Measurements from ENCODE around the gene GTF2IRD1.
"Not testable (repeated sequence)": the region's sequence is repeated elsewhere in the genome, so short reads cannot be mapped to it uniquely, and the experiment has no call there.

Gene GTF2IRD1

GRCh38 chr7:74509453-74509852, 55.7 kb downstream of the GTF2IRD1 start:
- not testable (repeated sequence) for H3K27me3 ChIP-seq (ENCODE audit: control insufficient read depth in 1 of 2, insufficient read depth in 2 of 2, low read length in 2 of 2); H3K9ac ChIP-seq (ENCODE audit: low read depth in 1 of 2, low read length in 2 of 2); H3K4me1 ChIP-seq (ENCODE audit: control insufficient read depth in 1 of 2, insufficient read depth in 2 of 2, low read length in 2 of 2); H3K4me3 ChIP-seq (ENCODE audit: low read depth in 1 of 2, low read length in 2 of 2); H3K27ac ChIP-seq (ENCODE audit: low read depth, low read length); H3K9me3 ChIP-seq (ENCODE audit: control insufficient read depth in 1 of 2, low read length in 2 of 2)
- peaks cover 3 to 18% of the 10 kb centered on the region in 2 donors for H3K36me3 ChIP-seq (ENCODE audit: control insufficient read depth in 1 of 2, insufficient read depth in 2 of 2, low read length in 2 of 2)

- no peak overlapping the region for H3K4me3 ChIP-seq (ENCODE audit: low read depth in 1 of 2, low read length in 2 of 2)
- peaks cover 10 to 30% of the 10 kb centered on the region in 2 donors for H3K36me3 ChIP-seq (ENCODE audit: control insufficient read depth in 1 of 2, insufficient read depth in 2 of 2, low read length in 2 of 2)
- H3K27ac ChIP-seq (ENCODE audit: low read depth, low read length) = no peak overlapping the region
- no peaks in the 10 kb centered on the region for H3K27me3 ChIP-seq (ENCODE audit: control insufficient read depth in 1 of 2, insufficient read depth in 2 of 2, low read length in 2 of 2)
- no peaks in the 10 kb centered on the region for H3K9me3 ChIP-seq (ENCODE audit: control insufficient read depth in 1 of 2, low read length in 2 of 2)
- no peak overlapping the region for H3K9ac ChIP-seq (ENCODE audit: low read depth in 1 of 2, low read length in 2 of 2)
- H3K4me1 ChIP-seq (ENCODE audit: control insufficient read depth in 1 of 2, insufficient read depth in 2 of 2, low read length in 2 of 2) = no peaks in the 10 kb centered on the region
Measured at GRCh38 chr7:74511345-74511744, 57.6 kb downstream of the GTF2IRD1 start.

- H3K36me3 ChIP-seq (ENCODE audit: control insufficient read depth in 1 of 2, insufficient read depth in 2 of 2, low read length in 2 of 2) = peaks cover 11 to 33% of the 10 kb centered on the region in 2 donors
- H3K27me3 ChIP-seq (ENCODE audit: control insufficient read depth in 1 of 2, insufficient read depth in 2 of 2, low read length in 2 of 2) = no peaks in the 10 kb centered on the region
- H3K27ac ChIP-seq (ENCODE audit: low read depth, low read length) = no peak overlapping the region
- H3K4me1 ChIP-seq (ENCODE audit: control insufficient read depth in 1 of 2, insufficient read depth in 2 of 2, low read length in 2 of 2) = no peaks in the 10 kb centered on the region
- no peaks in the 10 kb centered on the region for H3K9me3 ChIP-seq (ENCODE audit: control insufficient read depth in 1 of 2, low read length in 2 of 2)
- no peak overlapping the region for H3K4me3 ChIP-seq (ENCODE audit: low read depth in 1 of 2, low read length in 2 of 2)
- H3K9ac ChIP-seq (ENCODE audit: low read depth in 1 of 2, low read length in 2 of 2) = no peak overlapping the region
Measured at GRCh38 chr7:74512762-74513161, 59.1 kb downstream of the GTF2IRD1 start.

GRCh38 chr7:74514131-74514591, 60.5 kb downstream of the GTF2IRD1 start:
- Histone ChIP-seq H3K4me3 (ENCODE audit: low read depth in 1 of 2, low read length in 2 of 2) (no peak overlapping the region), H3K27ac (ENCODE audit: low read depth, low read length) (no peak overlapping the region), H3K36me3 (ENCODE audit: control insufficient read depth in 1 of 2, insufficient read depth in 2 of 2, low read length in 2 of 2) (peaks cover 11 to 36% of the 10 kb centered on the region in 2 donors), H3K27me3 (ENCODE audit: control insufficient read depth in 1 of 2, insufficient read depth in 2 of 2, low read length in 2 of 2) (no peaks in the 10 kb centered on the region), H3K9ac (ENCODE audit: low read depth in 1 of 2, low read length in 2 of 2) (no peak overlapping the region), H3K9me3 (ENCODE audit: control insufficient read depth in 1 of 2, low read length in 2 of 2) (no peaks in the 10 kb centered on the region), H3K4me1 (ENCODE audit: control insufficient read depth in 1 of 2, insufficient read depth in 2 of 2, low read length in 2 of 2) (no peaks in the 10 kb centered on the region)

GRCh38 chr7:74515276-74515675, 61.6 kb downstream of the GTF2IRD1 start:
- peaks cover 0 to 3% of the 10 kb centered on the region in 2 donors for H3K9me3 ChIP-seq (ENCODE audit: control insufficient read depth in 1 of 2, low read length in 2 of 2)
- no peak overlapping the region for H3K4me3 ChIP-seq (ENCODE audit: low read depth in 1 of 2, low read length in 2 of 2)
- H3K27me3 ChIP-seq (ENCODE audit: control insufficient read depth in 1 of 2, insufficient read depth in 2 of 2, low read length in 2 of 2) = no peaks in the 10 kb centered on the region
- no peak overlapping the region for H3K9ac ChIP-seq (ENCODE audit: low read depth in 1 of 2, low read length in 2 of 2)
- H3K27ac ChIP-seq (ENCODE audit: low read depth, low read length) = no peak overlapping the region
- peaks cover 13 to 48% of the 10 kb centered on the region in 2 donors for H3K36me3 ChIP-seq (ENCODE audit: control insufficient read depth in 1 of 2, insufficient read depth in 2 of 2, low read length in 2 of 2)
- H3K4me1 ChIP-seq (ENCODE audit: control insufficient read depth in 1 of 2, insufficient read depth in 2 of 2, low read length in 2 of 2) = no peaks in the 10 kb centered on the region

- Histone ChIP-seq H3K27me3 (ENCODE audit: control insufficient read depth in 1 of 2, insufficient read depth in 2 of 2, low read length in 2 of 2) (no peaks in the 10 kb centered on the region), H3K36me3 (ENCODE audit: control insufficient read depth in 1 of 2, insufficient read depth in 2 of 2, low read length in 2 of 2) (peaks cover 13 to 54% of the 10 kb centered on the region in 2 donors), H3K27ac (ENCODE audit: low read depth, low read length) (no peak overlapping the region), H3K4me3 (ENCODE audit: low read depth in 1 of 2, low read length in 2 of 2) (no peak overlapping the region), H3K9me3 (ENCODE audit: control insufficient read depth in 1 of 2, low read length in 2 of 2) (peaks cover 0 to 6% of the 10 kb centered on the region in 2 donors), H3K4me1 (ENCODE audit: control insufficient read depth in 1 of 2, insufficient read depth in 2 of 2, low read length in 2 of 2) (no peaks in the 10 kb centered on the region), H3K9ac (ENCODE audit: low read depth in 1 of 2, low read length in 2 of 2) (no peak overlapping the region)
Measured at GRCh38 chr7:74516214-74516613, 62.5 kb downstream of the GTF2IRD1 start.

GRCh38 chr7:74518041-74518440, 64.3 kb downstream of the GTF2IRD1 start:
- H3K4me3 ChIP-seq (ENCODE audit: low read depth in 1 of 2, low read length in 2 of 2) = no peak overlapping the region
- H3K27ac ChIP-seq (ENCODE audit: low read depth, low read length) = no peak overlapping the region
- H3K9me3 ChIP-seq (ENCODE audit: control insufficient read depth in 1 of 2, low read length in 2 of 2) = peaks cover 0 to 10% of the 10 kb centered on the region in 2 donors
- peaks cover 13 to 53% of the 10 kb centered on the region in 2 donors for H3K36me3 ChIP-seq (ENCODE audit: control insufficient read depth in 1 of 2, insufficient read depth in 2 of 2, low read length in 2 of 2)
- H3K4me1 ChIP-seq (ENCODE audit: control insufficient read depth in 1 of 2, insufficient read depth in 2 of 2, low read length in 2 of 2) = no peaks in the 10 kb centered on the region
- H3K27me3 ChIP-seq (ENCODE audit: control insufficient read depth in 1 of 2, insufficient read depth in 2 of 2, low read length in 2 of 2) = no peaks in the 10 kb centered on the region
- H3K9ac ChIP-seq (ENCODE audit: low read depth in 1 of 2, low read length in 2 of 2) = no peak overlapping the region

- Histone ChIP-seq H3K36me3 (ENCODE audit: control insufficient read depth in 1 of 2, insufficient read depth in 2 of 2, low read length in 2 of 2) (peaks cover 13 to 52% of the 10 kb centered on the region in 2 donors), H3K4me3 (ENCODE audit: low read depth in 1 of 2, low read length in 2 of 2) (no peak overlapping the region), H3K27me3 (ENCODE audit: control insufficient read depth in 1 of 2, insufficient read depth in 2 of 2, low read length in 2 of 2) (no peaks in the 10 kb centered on the region), H3K9me3 (ENCODE audit: control insufficient read depth in 1 of 2, low read length in 2 of 2) (peaks cover 0 to 10% of the 10 kb centered on the region in 2 donors), H3K4me1 (ENCODE audit: control insufficient read depth in 1 of 2, insufficient read depth in 2 of 2, low read length in 2 of 2) (no peaks in the 10 kb centered on the region), H3K9ac (ENCODE audit: low read depth in 1 of 2, low read length in 2 of 2) (no peak overlapping the region), H3K27ac (ENCODE audit: low read depth, low read length) (no peak overlapping the region)
Measured at GRCh38 chr7:74518654-74519053, 64.9 kb downstream of the GTF2IRD1 start.

GRCh38 chr7:74519395-74519794, 65.7 kb downstream of the GTF2IRD1 start:
- H3K36me3 ChIP-seq (ENCODE audit: control insufficient read depth in 1 of 2, insufficient read depth in 2 of 2, low read length in 2 of 2) = peaks cover 13 to 49% of the 10 kb centered on the region in 2 donors
- no peak overlapping the region for H3K27ac ChIP-seq (ENCODE audit: low read depth, low read length)
- H3K9ac ChIP-seq (ENCODE audit: low read depth in 1 of 2, low read length in 2 of 2) = no peak overlapping the region
- H3K4me1 ChIP-seq (ENCODE audit: control insufficient read depth in 1 of 2, insufficient read depth in 2 of 2, low read length in 2 of 2) = no peaks in the 10 kb centered on the region
- peaks cover 0 to 10% of the 10 kb centered on the region in 2 donors for H3K9me3 ChIP-seq (ENCODE audit: control insufficient read depth in 1 of 2, low read length in 2 of 2)
- H3K27me3 ChIP-seq (ENCODE audit: control insufficient read depth in 1 of 2, insufficient read depth in 2 of 2, low read length in 2 of 2) = no peaks in the 10 kb centered on the region
- H3K4me3 ChIP-seq (ENCODE audit: low read depth in 1 of 2, low read length in 2 of 2) = no peak overlapping the region

- H3K36me3 ChIP-seq (ENCODE audit: control insufficient read depth in 1 of 2, insufficient read depth in 2 of 2, low read length in 2 of 2) = peaks cover 9 to 34% of the 10 kb centered on the region in 2 donors
- no peak overlapping the region for H3K9ac ChIP-seq (ENCODE audit: low read depth in 1 of 2, low read length in 2 of 2)
Measured at GRCh38 chr7:74521855-74522254, 68.1 kb downstream of the GTF2IRD1 start.

More at GRCh38 chr7:74521855-74522254, 68.1 kb downstream of the GTF2IRD1 start:
- Histone ChIP-seq H3K4me3 (ENCODE audit: low read depth in 1 of 2, low read length in 2 of 2) (no peak overlapping the region), H3K27me3 (ENCODE audit: control insufficient read depth in 1 of 2, insufficient read depth in 2 of 2, low read length in 2 of 2) (no peaks in the 10 kb centered on the region), H3K9me3 (ENCODE audit: control insufficient read depth in 1 of 2, low read length in 2 of 2) (peaks cover 0 to 10% of the 10 kb centered on the region in 2 donors), H3K4me1 (ENCODE audit: control insufficient read depth in 1 of 2, insufficient read depth in 2 of 2, low read length in 2 of 2) (peaks cover 9 to 10% of the 10 kb centered on the region in 2 donors), H3K27ac (ENCODE audit: low read depth, low read length) (no peak overlapping the region)

Data from duodenal mucosa (tissue), 2 donors.